ENCODE results near the gene STAT5A. TPM values are rescaled to one million over a fixed set of nuclear protein-coding genes. Genes with fewer than 3 reads are reported as not detected.

The STAT5A gene
- total RNA-seq, 1 experiment from 2014 or later = 0.19 TPM

GRCh38 chr17:42271779-42272035 lies 16.6 kb upstream of the STAT5A start:
- ChIA-PET CTCF (no interaction called here), POLR2A (ENCODE audit: low non-redundant PET) (no interaction called here)
- no TSS peak for BruUV-seq (replicated peaks)
- Histone ChIP-seq H3K27ac (ENCODE audit: low read depth, low read length, poor library complexity, severe bottlenecking) (no peak overlapping the region), H3K4me3 (ENCODE audit: low read depth, low read length, poor library complexity, severe bottlenecking) (no peak overlapping the region), H3K9me3 (ENCODE audit: low read depth, low read length, poor library complexity, severe bottlenecking) (no peaks in the 10 kb centered on the region), H3K27me3 (replicated peaks; ENCODE audit: insufficient read depth, low read depth, low read length, poor library complexity) (no peaks in the 10 kb centered on the region), H3K36me3 (ENCODE audit: insufficient read depth, low read length, poor library complexity, severe bottlenecking) (no peaks in the 10 kb centered on the region), H3K4me1 (ENCODE audit: insufficient read depth, low read length, poor library complexity, severe bottlenecking) (peaks cover 8% of the 10 kb centered on the region)
- intact Hi-C loops (cut with micrococcal nuclease; ENCODE audit: unreplicated experiment) = no loop called here
- no peak for TF ChIP-seq CTCF (conservative IDR thresholded peaks at IDR 0.05; ENCODE audit: low read depth, low read length)
- no peak for TF ChIP-seq EZH2 (IDR thresholded peaks at IDR 0.05; ENCODE audit: borderline replicate concordance, low read depth, low read length, poor library complexity, severe bottlenecking)
- no peak for DNase-seq (ENCODE audit: low spot score)

- no peaks in the 10 kb centered on the region for H3K27me3 ChIP-seq (replicated peaks; ENCODE audit: insufficient read depth, low read depth, low read length, poor library complexity)
- intact Hi-C loops (cut with micrococcal nuclease; ENCODE audit: unreplicated experiment) = no loop called here
- no peak overlapping the region for H3K4me3 ChIP-seq (ENCODE audit: low read depth, low read length, poor library complexity, severe bottlenecking)
- H3K27ac ChIP-seq (ENCODE audit: low read depth, low read length, poor library complexity, severe bottlenecking) = no peak overlapping the region
- ChIA-PET CTCF (no interaction called here), POLR2A (ENCODE audit: low non-redundant PET) (no interaction called here)
- TF ChIP-seq CTCF (conservative IDR thresholded peaks at IDR 0.05; ENCODE audit: low read depth, low read length) = no peak
- no peak for TF ChIP-seq EZH2 (IDR thresholded peaks at IDR 0.05; ENCODE audit: borderline replicate concordance, low read depth, low read length, poor library complexity, severe bottlenecking)
- H3K36me3 ChIP-seq (ENCODE audit: insufficient read depth, low read length, poor library complexity, severe bottlenecking) = no peaks in the 10 kb centered on the region
- no peak for DNase-seq (ENCODE audit: low spot score)
- H3K9me3 ChIP-seq (ENCODE audit: low read depth, low read length, poor library complexity, severe bottlenecking) = no peaks in the 10 kb centered on the region
- peaks cover 8% of the 10 kb centered on the region for H3K4me1 ChIP-seq (ENCODE audit: insufficient read depth, low read length, poor library complexity, severe bottlenecking)
- no TSS peak for BruUV-seq (replicated peaks)
Observed at GRCh38 chr17:42272162-42272907, 16.0 kb upstream of the STAT5A start.

- Histone ChIP-seq H3K9me3 (ENCODE audit: low read depth, low read length, poor library complexity, severe bottlenecking) (no peaks in the 10 kb centered on the region), H3K36me3 (ENCODE audit: insufficient read depth, low read length, poor library complexity, severe bottlenecking) (no peaks in the 10 kb centered on the region), H3K4me1 (ENCODE audit: insufficient read depth, low read length, poor library complexity, severe bottlenecking) (peaks cover 8% of the 10 kb centered on the region), H3K4me3 (ENCODE audit: low read depth, low read length, poor library complexity, severe bottlenecking) (no peak overlapping the region), H3K27ac (ENCODE audit: low read depth, low read length, poor library complexity, severe bottlenecking) (no peak overlapping the region), H3K27me3 (replicated peaks; ENCODE audit: insufficient read depth, low read depth, low read length, poor library complexity) (no peaks in the 10 kb centered on the region)
- no TSS peak for BruUV-seq (replicated peaks)
- no peak for DNase-seq (ENCODE audit: low spot score)
- TF ChIP-seq EZH2 (IDR thresholded peaks at IDR 0.05; ENCODE audit: borderline replicate concordance, low read depth, low read length, poor library complexity, severe bottlenecking) = no peak
- no peak for TF ChIP-seq CTCF (conservative IDR thresholded peaks at IDR 0.05; ENCODE audit: low read depth, low read length)
- ChIA-PET CTCF (no interaction called here), POLR2A (ENCODE audit: low non-redundant PET) (no interaction called here)
- intact Hi-C loops (cut with micrococcal nuclease; ENCODE audit: unreplicated experiment) = no loop called here
Observed at GRCh38 chr17:42273474-42274252, 14.6 kb upstream of the STAT5A start.

Data from A673 (cell line).